GM21529 (cell line): ENCODE measurements around the gene NAGPA.

Experiments
- ATAC-seq: cut with Tn5 transposase; IDR thresholded peaks from one replicate; pipeline ENCODE4 v1.9.1; 2021; ENCODE audit not compliant: unreplicated experiment

Gene NAGPA

GRCh38 chr16:5028950-5029475 is 4.7 kb downstream of the NAGPA start:
- no peak for ATAC-seq

DNA sequence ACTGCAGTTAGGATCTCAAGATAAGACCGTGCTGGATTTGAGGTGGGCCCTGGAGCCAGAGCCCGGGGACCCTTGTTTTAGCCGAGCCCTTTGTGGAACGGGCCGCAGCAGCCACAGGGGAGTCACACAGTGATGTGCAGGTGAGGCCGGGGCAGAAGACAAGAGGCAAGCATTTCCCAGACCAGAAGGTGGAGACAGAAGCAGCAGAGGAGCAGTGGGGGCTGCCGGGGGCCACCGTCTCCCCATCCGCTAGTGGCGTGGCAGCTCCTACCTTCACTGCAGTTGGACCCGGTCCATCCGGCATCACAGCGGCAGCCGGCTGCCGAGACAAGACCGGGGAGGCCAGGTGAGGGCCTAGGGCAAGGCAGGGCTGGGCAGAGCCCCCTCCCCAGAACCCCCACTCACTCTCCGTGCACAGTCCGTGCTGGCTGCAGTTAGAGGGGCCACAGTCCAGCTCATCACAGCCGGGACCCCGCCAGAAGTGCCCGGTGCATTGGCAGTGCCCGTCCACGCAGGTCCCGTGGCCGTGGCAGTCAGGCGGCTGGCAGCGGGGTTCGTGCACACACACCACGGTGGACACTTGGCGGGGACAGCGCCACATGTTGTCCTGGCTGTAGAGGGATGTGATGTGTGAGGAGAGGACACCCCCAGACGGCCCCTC is 6.0 kb downstream of the NAGPA start:
- no peak for ATAC-seq

- ATAC-seq: no peak
Observed at GRCh38 chr16:5027086-5027485, 6.6 kb downstream of the NAGPA start.

DNA sequence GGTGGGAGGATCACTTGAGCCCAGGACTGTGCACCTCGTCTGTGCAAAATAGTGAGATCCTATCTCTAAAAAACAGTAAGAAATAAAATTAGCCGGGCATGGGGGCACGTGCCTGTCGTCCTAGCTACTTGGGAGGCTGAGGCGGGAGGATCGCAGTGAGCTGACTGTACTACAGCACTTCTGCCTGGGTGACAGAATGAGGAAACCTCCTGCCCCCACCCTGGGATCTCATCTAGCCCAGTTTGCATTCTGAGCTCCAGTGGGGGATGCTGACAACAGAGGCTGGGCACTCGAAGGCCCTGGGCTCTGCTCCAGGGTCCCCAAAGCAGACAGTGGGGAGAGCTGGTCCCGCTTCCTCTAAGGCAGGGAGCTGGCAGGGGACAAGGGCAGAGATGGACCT is 7.1 kb downstream of the NAGPA start:
- ATAC-seq: no peak

DNA sequence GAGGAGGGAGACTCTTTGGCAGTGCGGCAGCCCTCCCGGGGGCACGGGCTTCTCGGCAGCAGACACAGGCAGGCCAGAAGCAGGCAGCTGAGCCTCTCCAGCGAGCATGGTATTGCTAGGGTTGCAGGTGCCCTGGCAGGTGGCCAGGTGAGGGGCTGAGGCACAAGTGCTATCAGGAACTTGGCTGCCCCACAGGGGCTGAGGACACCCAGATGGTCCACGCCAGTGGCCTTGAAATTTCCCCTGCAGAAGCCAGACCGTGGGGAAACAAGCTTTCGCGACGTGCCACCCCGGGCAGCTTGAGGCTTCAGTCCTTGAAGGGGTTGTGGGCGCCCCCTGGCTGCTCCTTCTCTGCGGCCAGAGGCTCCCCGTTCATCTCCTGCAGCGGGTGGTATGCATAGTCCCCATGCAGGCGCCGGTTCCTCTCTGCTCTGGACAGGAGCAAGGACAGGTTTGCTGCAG is 8.5 kb downstream of the NAGPA start:
- no peak for ATAC-seq

DNA sequence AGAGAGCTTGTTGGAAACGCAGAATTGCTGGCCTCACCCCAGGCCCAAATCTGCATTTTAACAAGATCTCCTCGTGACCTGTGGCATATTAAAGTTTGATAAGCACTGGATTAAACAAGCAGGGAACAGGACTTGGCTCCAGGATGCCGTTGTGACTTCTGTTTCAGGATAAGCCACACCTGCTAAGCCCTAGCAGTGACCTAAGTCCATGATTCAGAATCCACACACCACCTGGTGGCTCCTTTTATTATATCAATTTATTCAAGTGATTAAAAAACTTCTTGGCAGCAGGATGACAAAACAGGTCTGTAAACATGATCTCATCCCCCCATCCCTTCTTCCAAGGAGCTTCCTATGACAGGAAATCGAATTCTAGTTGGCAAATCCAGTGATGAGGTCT is 9.1 kb downstream of the NAGPA start:
- ATAC-seq: no peak

DNA sequence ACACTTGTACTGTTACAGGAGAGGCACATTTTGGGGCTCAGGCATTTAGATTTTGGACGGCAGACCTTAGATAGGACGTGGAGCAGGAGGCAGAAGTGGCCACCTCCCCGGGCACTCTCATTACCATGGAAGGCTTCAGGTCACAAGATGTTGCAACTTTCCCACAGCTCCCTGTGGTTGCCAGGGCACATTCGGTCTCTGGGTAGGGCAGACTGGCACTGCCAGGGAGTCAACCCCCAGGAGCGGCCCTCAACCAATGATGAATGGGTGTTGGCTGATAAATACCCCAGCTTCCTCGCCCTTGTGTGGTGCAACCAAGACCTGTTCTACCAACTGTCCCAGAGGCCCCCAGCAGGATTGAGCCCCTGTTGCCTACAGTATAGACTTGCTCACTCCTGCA is 11.2 kb downstream of the NAGPA start:
- ATAC-seq: no peak

DNA sequence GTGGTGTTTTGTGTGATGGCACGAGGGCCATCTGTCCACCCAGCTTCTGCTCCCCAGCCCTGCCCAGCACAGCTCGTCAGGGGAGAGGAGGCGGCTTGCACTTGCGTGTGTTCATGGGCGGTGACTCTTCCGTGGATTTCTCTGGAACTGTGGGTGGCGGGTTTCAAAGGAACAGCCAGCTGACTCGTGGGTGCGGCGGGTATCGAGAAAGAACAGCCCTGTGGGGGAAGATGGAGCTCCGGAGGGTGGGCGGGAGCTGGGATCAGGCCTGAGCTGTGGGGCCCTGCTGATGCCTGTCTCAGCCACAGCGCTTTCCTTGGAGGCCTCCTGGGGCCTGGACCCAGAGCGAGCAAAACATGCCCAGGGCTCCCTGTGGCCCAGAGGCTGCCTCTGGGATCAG is 13.2 kb downstream of the NAGPA start:
- ATAC-seq: no peak

DNA sequence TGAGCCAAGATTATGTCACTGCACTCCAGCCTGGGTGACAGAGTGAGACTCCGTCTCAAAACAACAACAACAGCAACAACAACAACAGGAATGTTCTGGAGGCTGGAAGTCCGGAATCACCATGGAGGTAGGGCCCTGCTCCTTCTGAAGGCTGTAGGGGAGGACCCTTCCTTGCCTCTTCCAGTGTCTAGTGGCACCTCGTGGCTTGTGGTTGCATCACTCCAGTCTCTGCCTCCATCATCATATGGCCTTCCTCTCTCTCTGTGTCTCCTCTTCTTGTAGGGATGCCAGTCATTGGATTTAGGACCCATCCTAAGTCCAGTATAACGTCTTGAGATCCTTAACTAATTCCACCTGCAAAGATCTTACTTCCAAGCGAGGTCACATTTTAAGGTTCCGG is 14.0 kb downstream of the NAGPA start:
- ATAC-seq: no peak

- no peak for ATAC-seq
Observed at GRCh38 chr16:5018793-5019192, 14.9 kb downstream of the NAGPA start.

- ATAC-seq: no peak
Observed at GRCh38 chr16:5017678-5017969, 16.1 kb downstream of the NAGPA start.

DNA sequence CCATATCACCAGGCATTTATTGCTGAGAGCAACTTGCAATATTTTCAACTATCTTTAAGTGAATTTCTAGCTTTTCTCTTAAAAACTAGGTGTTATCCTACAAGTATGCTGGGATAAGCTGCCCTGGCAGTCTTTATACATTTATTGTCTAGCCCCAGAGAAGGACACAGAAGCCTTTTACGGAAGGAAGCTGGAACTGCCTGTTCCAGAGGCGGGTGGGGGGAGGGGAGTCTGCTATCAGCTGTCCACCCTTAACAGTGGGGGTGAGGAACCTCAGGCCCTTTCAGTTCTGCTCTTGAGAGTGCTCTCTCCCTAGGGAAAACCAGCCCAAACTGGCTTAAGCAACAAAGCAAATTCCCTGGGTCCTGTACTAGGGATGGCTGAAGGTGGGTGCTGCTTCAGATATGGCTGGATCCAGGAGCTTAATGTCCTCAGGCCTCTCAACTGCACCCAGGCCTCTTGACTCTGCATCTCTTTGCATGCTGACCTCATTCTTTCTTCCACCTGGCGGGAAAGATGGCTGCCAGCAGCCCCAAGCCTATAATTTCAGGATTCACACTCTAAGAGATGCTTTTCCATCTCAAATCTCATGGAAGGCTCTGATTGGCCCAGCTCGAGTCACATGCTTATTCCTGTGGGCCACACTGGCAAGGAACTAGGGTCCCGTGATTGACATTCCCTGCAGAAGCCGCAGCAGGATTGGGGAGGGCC is 16.6 kb downstream of the NAGPA start:
- ATAC-seq: no peak

DNA sequence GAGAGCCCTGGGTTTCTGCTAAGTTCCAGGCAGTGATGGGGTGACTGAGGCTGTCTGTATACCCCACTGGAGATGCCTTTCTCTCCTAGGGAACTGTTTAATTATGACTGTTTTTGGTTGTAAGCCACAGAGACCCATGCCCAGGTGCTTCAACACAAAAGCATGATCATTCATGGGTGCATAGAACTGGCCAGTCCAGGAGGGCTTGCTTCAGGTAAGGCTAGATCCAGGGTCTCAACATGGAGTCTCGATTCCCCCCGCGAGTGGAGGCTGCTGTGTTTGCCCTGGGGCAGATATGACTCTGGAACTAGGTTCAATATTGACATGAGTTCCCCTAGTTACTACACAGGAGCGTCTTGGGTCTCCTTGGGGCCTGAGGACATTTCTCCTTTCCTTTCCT is 17.8 kb downstream of the NAGPA start:
- ATAC-seq: no peak

- no peak for ATAC-seq
Observed at GRCh38 chr16:5015351-5015750, 18.4 kb downstream of the NAGPA start.

DNA sequence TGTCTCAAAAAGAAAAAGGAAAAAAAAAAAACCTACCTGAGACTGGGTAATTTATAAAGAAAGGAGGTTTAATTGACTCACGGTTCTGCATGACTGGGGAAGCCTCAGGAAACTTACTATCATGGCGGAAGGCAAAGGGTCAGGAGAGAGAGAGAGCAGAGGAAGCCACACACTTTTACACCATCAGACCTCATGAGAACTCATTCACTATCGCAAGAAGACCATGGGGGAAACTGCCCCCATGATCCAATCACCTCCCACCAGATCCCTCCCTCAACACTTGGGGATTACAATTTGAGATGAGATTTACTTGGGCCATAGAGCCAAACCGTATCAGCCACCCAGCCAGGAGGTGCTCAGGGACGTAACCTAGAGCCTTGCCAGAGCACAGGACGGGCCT is 20.8 kb downstream of the NAGPA start:
- no peak for ATAC-seq

- no peak for ATAC-seq
Observed at GRCh38 chr16:5011637-5012036, 22.1 kb downstream of the NAGPA start.

DNA sequence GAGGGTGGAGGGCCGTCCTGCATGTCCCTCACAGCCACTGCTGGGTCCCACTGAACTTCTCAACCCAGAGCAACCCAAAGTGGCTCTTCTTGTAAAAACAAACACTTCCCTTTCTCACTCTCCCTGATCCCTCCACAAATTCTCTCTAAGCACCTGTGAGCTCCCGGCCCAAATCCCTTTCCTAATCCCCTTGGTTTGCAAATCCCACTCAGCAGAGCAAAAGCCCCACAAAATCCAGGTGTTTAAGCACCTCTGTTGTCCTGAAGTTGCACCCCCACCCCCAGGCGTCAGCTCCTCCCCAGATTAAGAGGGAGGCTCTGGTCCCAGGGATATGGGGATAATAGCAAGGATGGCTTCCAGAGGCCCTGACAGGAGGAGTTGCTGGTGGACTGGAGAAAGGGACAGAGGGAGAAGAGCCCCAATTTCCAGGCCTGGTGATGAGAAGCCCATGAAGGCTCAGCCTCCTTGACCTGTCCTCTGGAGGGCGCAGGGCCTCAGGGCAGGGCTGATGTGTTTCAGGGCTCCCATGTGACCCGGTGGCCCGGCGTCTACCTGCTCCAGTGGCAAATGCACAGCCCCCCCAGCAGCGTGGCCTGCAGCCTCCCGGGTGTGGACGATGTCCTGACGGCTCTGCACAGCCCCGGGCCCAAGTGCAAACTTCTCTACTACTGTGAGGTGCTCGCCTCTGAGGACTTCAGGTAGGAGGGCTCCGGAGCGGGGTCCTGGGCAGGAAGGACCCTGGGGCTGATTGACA is 23.0 kb downstream of the NAGPA start:
- ATAC-seq: no peak

DNA sequence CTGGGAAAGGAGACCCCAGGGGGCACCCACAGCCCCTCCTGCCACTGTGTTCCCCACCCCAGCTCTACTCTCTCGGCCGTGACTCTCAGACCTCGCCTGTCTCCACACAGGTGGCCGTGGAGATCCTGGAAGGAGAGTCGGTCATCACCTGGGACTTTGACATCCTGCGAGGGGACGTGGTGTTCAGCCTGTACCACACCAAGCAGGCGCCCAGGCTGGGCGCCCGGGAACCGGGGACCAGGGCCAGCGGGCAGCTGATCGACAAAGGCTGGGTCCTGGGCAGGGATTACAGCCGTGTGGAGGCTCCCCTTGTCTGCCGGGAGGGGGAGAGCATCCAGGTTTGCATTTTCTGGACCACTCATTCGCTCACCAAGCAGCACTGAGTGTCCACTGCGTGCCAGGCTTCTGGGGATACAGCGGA is 25.4 kb downstream of the NAGPA start:
- no peak for ATAC-seq

- no peak for ATAC-seq
Observed at GRCh38 chr16:5007256-5007655, 26.5 kb downstream of the NAGPA start.

GRCh38 chr16:5006348-5007193 is 27.2 kb downstream of the NAGPA start:
- ATAC-seq: no peak

DNA sequence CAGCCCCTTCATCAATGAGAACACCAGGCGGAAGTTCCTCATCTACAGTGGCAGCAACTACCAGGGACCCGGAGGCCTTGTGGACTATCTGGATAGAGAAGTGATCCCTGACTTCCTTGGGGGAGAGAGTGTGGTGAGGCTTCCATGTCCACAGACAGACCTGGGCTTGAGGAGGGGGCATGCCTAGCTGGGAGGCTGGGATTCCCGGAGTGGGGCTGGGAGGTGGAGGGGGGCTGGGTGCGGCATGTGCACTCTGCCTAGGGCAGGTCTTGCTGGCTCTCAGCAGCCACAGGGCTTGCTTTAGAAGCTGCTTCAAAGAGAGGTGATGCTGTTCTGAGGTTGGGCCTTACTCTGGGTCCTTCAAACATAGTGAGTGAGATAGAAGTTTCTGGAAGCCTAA is 27.8 kb downstream of the NAGPA start:
- ATAC-seq: no peak
